HEK293 (cell line): Measurements from ENCODE around the gene GJB2.
A peak's percentile ranks its signal among the peaks of the same experiment; 100 is the strongest.

ENCODE experiments used
- CTCF ChIA-PET: fragments of 350-600 bp; formaldehyde crosslinking; extraction: SDS; loops from one replicate; lab custom pipeline; 2021; ENCODE audit warnings: antibody characterized with exemption; lab: Yijun Ruan, JAX
- POLR2A ChIA-PET: fragments of 300-600 bp; formaldehyde crosslinking; extraction: SDS; loops from one replicate; lab custom pipeline; 2020; ENCODE audit warnings: antibody characterized with exemption, inconsistent platforms; lab: Yijun Ruan, JAX
- H3K27ac ChIP-seq: fragments of 200-500 bp; sonication (Bioruptor generic); 2 replicates; pipeline ENCODE4 v1.5.1; 2014; ENCODE audit warnings: low read depth, low read length, control low read depth, inconsistent platforms; ENCODE audit errors: extremely low read depth
- H3K36me3 ChIP-seq, 2 experiments: fragments of 200-500 bp in 1 of 2; sonication (Bioruptor generic) in 1 of 2; 1 replicate in 1 of 2; 2 replicates in 1 of 2; pipeline ENCODE4 v1.5.1; 2014 to 2017; ENCODE audit warnings: inconsistent platforms in 2 of 2, low read length in 2 of 2; ENCODE audit not compliant: control insufficient read depth in 2 of 2, insufficient read depth in 1 of 2
- H3K4me1 ChIP-seq: fragments of 200-500 bp; sonication (Bioruptor generic); 2 replicates; pipeline ENCODE4 v1.5.1; 2014; ENCODE audit warnings: mild to moderate bottlenecking, low read length, inconsistent platforms; ENCODE audit not compliant: control insufficient read depth, insufficient read depth
- H3K4me3 ChIP-seq: 2 replicates; pipeline ENCODE4 v1.5.1; 2011; ENCODE audit warnings: low read depth, mild to moderate bottlenecking, control low read depth, low read length, moderate library complexity
- H3K9me3 ChIP-seq: fragments of 200-500 bp; sonication (Bioruptor generic); 2 replicates; pipeline ENCODE4 v1.5.1; 2014; ENCODE audit warnings: low read depth, low read length, inconsistent platforms; ENCODE audit not compliant: control insufficient read depth, insufficient read depth
- BCL11A ChIP-seq: fragments of 450-650 bp; formaldehyde crosslinking; IDR thresholded peaks from 2 replicates; pipeline ENCODE4 v1.5.1; 2016; ENCODE audit warnings: low read depth, missing biosample characterization, missing genetic modification characterization
- GFI1B ChIP-seq: fragments of 450-650 bp; formaldehyde crosslinking; IDR thresholded peaks from 2 replicates; pipeline ENCODE4 v1.5.1; 2016; ENCODE audit warnings: missing biosample characterization, missing genetic modification characterization
- GLIS2 ChIP-seq: fragments of 450-650 bp; formaldehyde crosslinking; IDR thresholded peaks from 2 replicates; pipeline ENCODE4 v1.5.1; 2016; ENCODE audit warnings: missing biosample characterization, missing genetic modification characterization
- MZF1 ChIP-seq: fragments of 450-650 bp; formaldehyde crosslinking; IDR thresholded peaks from 2 replicates; pipeline ENCODE4 v1.5.1; 2017; ENCODE audit warnings: missing biosample characterization, missing genetic modification characterization, borderline replicate concordance
- SP3 ChIP-seq: fragments of 450-650 bp; formaldehyde crosslinking; IDR thresholded peaks from 2 replicates; pipeline ENCODE4 v1.5.1; 2016; ENCODE audit warnings: missing biosample characterization, missing genetic modification characterization
- ZBTB20 ChIP-seq: fragments of 450-650 bp; formaldehyde crosslinking; IDR thresholded peaks from 2 replicates; pipeline ENCODE4 v1.5.1; 2016; ENCODE audit warnings: missing biosample characterization, missing genetic modification characterization
- ZBTB8A ChIP-seq: fragments of 450-650 bp; formaldehyde crosslinking; IDR thresholded peaks from 2 replicates; pipeline ENCODE4 v1.5.1; 2016; ENCODE audit warnings: missing biosample characterization, missing genetic modification characterization
- ZFP69B ChIP-seq: fragments of 450-650 bp; formaldehyde crosslinking; IDR thresholded peaks from 2 replicates; pipeline ENCODE4 v1.5.1; 2016; ENCODE audit warnings: missing biosample characterization, missing genetic modification characterization
- ZNF133 ChIP-seq: fragments of 450-650 bp; formaldehyde crosslinking; IDR thresholded peaks from 2 replicates; pipeline ENCODE4 v1.5.1; 2016; ENCODE audit warnings: missing biosample characterization, missing genetic modification characterization
- ZNF335 ChIP-seq: fragments of 450-650 bp; formaldehyde crosslinking; conservative IDR thresholded peaks from 2 replicates; pipeline ENCODE4 v1.5.1; 2016; ENCODE audit warnings: missing biosample characterization, missing genetic modification characterization
- ZNF510 ChIP-seq: fragments of 450-650 bp; formaldehyde crosslinking; IDR thresholded peaks from 2 replicates; pipeline ENCODE4 v1.5.1; 2018; ENCODE audit warnings: mild to moderate bottlenecking, missing genetic modification characterization, missing biosample characterization; ENCODE audit not compliant: insufficient replicate concordance
- ZNF629 ChIP-seq: fragments of 450-650 bp; formaldehyde crosslinking; IDR thresholded peaks from 2 replicates; pipeline ENCODE4 v1.5.1; 2017; ENCODE audit warnings: missing biosample characterization, missing genetic modification characterization
- TF ChIP-seq, protein P1 (sequence below): fragments of 450-650 bp; formaldehyde crosslinking; IDR thresholded peaks from 2 replicates; pipeline ENCODE4 v1.5.1; 2016; ENCODE audit warnings: missing biosample characterization, missing genetic modification characterization
- TF ChIP-seq, protein P2 (sequence below): fragments of 450-650 bp; formaldehyde crosslinking; IDR thresholded peaks from 2 replicates; pipeline ENCODE4 v1.5.1; 2016; ENCODE audit warnings: missing biosample characterization, missing genetic modification characterization
- TF ChIP-seq, protein P3 (sequence below): fragments of 450-650 bp; formaldehyde crosslinking; IDR thresholded peaks from 2 replicates; pipeline ENCODE4 v1.5.1; 2016; ENCODE audit warnings: missing biosample characterization, missing genetic modification characterization
- TF ChIP-seq, protein P4 (sequence below): fragments of 450-650 bp; formaldehyde crosslinking; optimal IDR thresholded peaks from 2 replicates; pipeline ENCODE3; 2016; ENCODE audit warnings: missing biosample characterization, mild to moderate bottlenecking, missing genetic modification characterization
- TF ChIP-seq, protein P5 (sequence below): fragments of 450-650 bp; formaldehyde crosslinking; IDR thresholded peaks from 2 replicates; pipeline ENCODE4 v1.5.1; 2016; ENCODE audit warnings: missing biosample characterization, missing genetic modification characterization

The GJB2 gene

DNA sequence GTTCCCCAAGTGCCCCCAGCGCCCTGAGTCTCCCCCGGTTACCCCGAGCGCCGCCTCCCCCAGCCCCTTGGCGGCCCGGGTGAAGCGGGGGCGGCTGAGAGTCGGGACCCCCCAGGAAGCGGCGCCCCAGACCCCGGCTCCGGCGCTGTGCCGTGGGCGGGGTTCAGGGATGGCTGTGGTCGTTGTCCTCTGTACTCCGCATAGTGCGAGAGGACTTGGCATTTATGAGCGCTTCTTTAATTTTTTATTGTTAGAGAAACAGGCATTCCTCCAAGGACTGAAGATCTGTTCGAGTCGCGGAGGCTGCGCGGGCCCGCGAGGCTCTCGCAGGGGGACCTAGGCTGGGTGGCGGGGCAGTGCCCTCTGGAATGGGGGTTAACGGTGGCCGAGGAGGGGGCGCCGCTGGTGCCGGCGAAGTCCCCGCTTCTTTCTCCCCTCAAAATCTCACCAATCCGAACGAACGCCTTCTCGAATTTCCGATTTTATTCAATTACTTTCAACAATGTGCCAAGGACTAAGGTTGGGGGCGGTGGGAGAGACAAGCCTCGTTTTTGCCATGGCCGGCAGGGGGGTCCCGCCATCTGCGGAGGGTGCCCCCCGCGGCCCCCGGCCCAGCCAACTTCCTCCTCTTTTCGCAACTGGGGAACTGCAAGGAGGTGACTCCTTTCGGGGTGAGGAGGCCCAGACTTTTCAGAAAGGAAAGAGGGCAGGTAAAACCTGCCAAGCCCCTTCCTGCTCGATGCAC lies 596 bp upstream of the GJB2 start (continued):
- TF ChIP-seq, protein P1, sequence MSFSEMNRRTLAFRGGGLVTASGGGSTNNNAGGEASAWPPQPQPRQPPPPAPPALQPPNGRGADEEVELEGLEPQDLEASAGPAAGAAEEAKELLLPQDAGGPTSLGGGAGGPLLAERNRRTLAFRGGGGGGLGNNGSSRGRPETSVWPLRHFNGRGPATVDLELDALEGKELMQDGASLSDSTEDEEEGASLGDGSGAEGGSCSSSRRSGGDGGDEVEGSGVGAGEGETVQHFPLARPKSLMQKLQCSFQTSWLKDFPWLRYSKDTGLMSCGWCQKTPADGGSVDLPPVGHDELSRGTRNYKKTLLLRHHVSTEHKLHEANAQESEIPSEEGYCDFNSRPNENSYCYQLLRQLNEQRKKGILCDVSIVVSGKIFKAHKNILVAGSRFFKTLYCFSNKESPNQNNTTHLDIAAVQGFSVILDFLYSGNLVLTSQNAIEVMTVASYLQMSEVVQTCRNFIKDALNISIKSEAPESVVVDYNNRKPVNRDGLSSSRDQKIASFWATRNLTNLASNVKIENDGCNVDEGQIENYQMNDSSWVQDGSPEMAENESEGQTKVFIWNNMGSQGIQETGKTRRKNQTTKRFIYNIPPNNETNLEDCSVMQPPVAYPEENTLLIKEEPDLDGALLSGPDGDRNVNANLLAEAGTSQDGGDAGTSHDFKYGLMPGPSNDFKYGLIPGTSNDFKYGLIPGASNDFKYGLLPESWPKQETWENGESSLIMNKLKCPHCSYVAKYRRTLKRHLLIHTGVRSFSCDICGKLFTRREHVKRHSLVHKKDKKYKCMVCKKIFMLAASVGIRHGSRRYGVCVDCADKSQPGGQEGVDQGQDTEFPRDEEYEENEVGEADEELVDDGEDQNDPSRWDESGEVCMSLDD (tag by site-specific recombination), result 0 out of 2 replicates have a peak, but pooled peaks have one; percentile 64
- TF ChIP-seq ZNF335 (tag by site-specific recombination), result peak; percentile 92
- TF ChIP-seq GLIS2, result peak; percentile 53

DNA sequence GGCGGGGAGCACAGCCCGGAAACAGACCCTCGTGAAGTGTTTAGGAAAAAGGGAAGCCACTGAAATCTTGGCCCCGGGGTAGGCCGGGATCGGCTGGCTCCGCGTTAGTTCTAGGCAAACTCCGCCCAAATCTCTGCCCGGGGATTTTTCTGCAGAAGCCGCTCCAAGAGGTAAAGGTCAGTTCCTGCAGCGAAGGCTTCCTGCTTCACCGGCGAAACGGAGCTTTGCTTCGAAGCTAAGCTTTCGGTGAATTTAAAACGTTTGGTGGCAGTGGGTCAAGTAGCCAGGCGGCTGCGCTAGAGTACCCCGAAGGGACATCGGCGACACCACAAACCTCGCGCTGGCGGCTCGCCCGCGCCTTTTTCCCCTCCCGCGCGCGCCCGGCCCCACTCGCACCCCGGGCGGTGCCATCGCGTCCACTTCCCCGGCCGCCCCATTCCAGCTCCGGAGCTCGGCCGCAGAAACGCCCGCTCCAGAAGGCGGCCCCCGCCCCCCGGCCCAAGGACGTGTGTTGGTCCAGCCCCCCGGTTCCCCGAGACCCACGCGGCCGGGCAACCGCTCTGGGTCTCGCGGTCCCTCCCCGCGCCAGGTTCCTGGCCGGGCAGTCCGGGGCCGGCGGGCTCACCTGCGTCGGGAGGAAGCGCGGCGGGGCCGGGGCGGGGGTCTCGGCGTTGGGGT lies 441 bp downstream of the GJB2 start:
- POLR2A ChIA-PET, result no interaction called here
- TF ChIP-seq ZNF133 (tag by site-specific recombination) (0 out of 2 replicates have a peak, but pooled peaks have one; percentile 19), ZFP69B (tag by site-specific recombination) (peak; percentile 27; the same call in 1 of the 2 replicates), ZNF510 (tag by site-specific recombination) (no peak), ZNF629 (tag by site-specific recombination) (no peak), SP3 (tag by site-specific recombination) (peak; percentile 29; the same call in 1 of the 2 replicates), GFI1B (tag by site-specific recombination) (no peak), ZBTB20 (tag by site-specific recombination) (peak; percentile 37; the same call in 1 of the 2 replicates), ZBTB8A (tag by site-specific recombination) (peak; percentile 58; the same call in 1 of the 2 replicates), MZF1 (no peak), BCL11A (tag by site-specific recombination) (no peak)
- TF ChIP-seq, protein P1 (tag by site-specific recombination), result peak; percentile 36; the same call in 1 of the 2 replicates
- TF ChIP-seq, protein P2, sequence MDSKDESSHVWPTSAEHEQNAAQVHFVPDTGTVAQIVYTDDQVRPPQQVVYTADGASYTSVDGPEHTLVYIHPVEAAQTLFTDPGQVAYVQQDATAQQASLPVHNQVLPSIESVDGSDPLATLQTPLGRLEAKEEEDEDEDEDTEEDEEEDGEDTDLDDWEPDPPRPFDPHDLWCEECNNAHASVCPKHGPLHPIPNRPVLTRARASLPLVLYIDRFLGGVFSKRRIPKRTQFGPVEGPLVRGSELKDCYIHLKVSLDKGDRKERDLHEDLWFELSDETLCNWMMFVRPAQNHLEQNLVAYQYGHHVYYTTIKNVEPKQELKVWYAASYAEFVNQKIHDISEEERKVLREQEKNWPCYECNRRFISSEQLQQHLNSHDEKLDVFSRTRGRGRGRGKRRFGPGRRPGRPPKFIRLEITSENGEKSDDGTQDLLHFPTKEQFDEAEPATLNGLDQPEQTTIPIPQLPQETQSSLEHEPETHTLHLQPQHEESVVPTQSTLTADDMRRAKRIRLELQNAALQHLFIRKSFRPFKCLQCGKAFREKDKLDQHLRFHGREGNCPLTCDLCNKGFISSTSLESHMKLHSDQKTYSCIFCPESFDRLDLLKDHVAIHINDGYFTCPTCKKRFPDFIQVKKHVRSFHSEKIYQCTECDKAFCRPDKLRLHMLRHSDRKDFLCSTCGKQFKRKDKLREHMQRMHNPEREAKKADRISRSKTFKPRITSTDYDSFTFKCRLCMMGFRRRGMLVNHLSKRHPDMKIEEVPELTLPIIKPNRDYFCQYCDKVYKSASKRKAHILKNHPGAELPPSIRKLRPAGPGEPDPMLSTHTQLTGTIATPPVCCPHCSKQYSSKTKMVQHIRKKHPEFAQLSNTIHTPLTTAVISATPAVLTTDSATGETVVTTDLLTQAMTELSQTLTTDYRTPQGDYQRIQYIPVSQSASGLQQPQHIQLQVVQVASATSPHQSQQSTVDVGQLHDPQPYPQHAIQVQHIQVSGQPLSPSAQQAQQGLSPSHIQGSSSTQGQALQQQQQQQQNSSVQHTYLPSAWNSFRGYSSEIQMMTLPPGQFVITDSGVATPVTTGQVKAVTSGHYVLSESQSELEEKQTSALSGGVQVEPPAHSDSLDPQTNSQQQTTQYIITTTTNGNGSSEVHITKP (tag by site-specific recombination), result peak; percentile 59
- TF ChIP-seq, protein P3, sequence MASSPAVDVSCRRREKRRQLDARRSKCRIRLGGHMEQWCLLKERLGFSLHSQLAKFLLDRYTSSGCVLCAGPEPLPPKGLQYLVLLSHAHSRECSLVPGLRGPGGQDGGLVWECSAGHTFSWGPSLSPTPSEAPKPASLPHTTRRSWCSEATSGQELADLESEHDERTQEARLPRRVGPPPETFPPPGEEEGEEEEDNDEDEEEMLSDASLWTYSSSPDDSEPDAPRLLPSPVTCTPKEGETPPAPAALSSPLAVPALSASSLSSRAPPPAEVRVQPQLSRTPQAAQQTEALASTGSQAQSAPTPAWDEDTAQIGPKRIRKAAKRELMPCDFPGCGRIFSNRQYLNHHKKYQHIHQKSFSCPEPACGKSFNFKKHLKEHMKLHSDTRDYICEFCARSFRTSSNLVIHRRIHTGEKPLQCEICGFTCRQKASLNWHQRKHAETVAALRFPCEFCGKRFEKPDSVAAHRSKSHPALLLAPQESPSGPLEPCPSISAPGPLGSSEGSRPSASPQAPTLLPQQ (tag by site-specific recombination), result 0 out of 2 replicates have a peak, but pooled peaks have one; percentile 59
- TF ChIP-seq, protein P4, sequence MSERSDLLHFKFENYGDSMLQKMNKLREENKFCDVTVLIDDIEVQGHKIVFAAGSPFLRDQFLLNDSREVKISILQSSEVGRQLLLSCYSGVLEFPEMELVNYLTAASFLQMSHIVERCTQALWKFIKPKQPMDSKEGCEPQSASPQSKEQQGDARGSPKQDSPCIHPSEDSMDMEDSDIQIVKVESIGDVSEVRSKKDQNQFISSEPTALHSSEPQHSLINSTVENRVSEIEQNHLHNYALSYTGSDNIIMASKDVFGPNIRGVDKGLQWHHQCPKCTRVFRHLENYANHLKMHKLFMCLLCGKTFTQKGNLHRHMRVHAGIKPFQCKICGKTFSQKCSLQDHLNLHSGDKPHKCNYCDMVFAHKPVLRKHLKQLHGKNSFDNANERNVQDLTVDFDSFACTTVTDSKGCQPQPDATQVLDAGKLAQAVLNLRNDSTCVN (tag by site-specific recombination), result peak; percentile 83
- TF ChIP-seq, protein P5, sequence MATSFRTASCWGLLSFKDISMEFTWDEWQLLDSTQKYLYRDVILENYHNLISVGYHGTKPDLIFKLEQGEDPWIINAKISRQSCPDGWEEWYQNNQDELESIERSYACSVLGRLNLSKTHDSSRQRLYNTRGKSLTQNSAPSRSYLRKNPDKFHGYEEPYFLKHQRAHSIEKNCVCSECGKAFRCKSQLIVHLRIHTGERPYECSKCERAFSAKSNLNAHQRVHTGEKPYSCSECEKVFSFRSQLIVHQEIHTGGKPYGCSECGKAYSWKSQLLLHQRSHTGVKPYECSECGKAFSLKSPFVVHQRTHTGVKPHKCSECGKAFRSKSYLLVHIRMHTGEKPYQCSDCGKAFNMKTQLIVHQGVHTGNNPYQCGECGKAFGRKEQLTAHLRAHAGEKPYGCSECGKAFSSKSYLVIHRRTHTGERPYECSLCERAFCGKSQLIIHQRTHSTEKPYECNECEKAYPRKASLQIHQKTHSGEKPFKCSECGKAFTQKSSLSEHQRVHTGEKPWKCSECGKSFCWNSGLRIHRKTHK, result no peak

More for the DNA sequence above, 441 bp downstream of the GJB2 start:
- CTCF ChIA-PET, result interaction anchor here (0.7 to 1.2 kb wide), 3 partner anchors 10 to 531 kb away, joined by 3 to 7 read pairs (median 3); no protein-coding TSS in a partner anchor
- Histone ChIP-seq H3K9me3 (no peaks in the 10 kb centered on the region), H3K36me3 (peaks cover 0 to 29% of the 10 kb centered on the region in 2 experiments; a peak in 1 of 3 replicates), H3K4me3 (peak overlapping the region; percentile 42), H3K4me1 (no peaks in the 10 kb centered on the region), H3K27ac (peak overlapping the region; percentile 48; the same call in 1 of the 2 replicates)
